GM18867 (cell line): ENCODE results near the gene FRK.
A peak's percentile ranks its signal among the peaks of the same experiment; 100 is the strongest.
"Not testable (repeated sequence)": the region's sequence is repeated elsewhere in the genome, so short reads cannot be mapped to it uniquely, and the experiment has no call there.

Experiments
- ATAC-seq: cut with Tn5 transposase; IDR thresholded peaks from one replicate; pipeline ENCODE4 v1.9.1; 2021; ENCODE audit warnings: mild to moderate bottlenecking, moderate library complexity; ENCODE audit not compliant: unreplicated experiment

The FRK gene

GRCh38 chr6:115954740-115955139 is 106.0 kb downstream of the FRK start:
- ATAC-seq, result no peak

DNA sequence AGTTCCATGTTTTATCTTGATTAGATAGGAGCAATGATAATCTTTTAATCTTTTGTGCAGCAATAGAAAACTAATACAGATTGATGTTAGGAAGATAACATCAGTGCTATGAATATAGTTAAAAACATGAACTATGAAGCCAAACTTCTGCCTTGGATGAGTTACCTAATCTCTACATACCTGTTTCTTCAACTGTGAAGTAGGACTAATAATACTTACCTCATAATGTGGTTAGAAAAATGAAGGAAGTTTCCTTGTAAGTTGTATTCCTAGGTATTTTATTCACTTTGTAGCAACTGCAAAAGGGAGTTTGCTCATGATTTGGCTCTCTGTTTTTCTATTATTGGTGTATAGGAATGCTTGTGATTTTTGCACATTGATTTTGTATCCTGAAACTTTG is 111.9 kb downstream of the FRK start:
- no peak for ATAC-seq

- ATAC-seq, result no peak
Measured at GRCh38 chr6:115947966-115948541, 112.6 kb downstream of the FRK start.

- no peak for ATAC-seq
Measured at GRCh38 chr6:115945812-115946211, 114.9 kb downstream of the FRK start.

GRCh38 chr6:115945306-115945705 is 115.4 kb downstream of the FRK start:
- ATAC-seq, result no peak

DNA sequence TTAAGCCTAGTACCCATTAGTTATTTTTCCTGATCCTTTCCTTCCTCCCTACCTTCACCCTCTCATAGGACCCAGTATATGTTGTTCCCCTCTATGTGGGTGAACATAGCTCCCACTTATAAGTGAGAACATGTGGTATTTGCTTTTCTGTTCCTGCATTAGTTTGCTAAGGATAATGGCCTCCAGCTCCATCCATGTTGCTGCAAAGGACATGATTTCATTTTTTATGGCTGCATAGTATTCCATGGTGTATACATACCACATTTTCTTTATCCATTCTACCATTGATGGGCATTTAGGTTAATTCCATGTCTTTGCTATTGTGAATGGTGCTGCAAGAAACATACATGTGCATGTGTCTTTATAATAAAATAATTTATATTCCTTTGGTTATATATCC is 115.9 kb downstream of the FRK start:
- ATAC-seq, result not testable (repeated sequence)

DNA sequence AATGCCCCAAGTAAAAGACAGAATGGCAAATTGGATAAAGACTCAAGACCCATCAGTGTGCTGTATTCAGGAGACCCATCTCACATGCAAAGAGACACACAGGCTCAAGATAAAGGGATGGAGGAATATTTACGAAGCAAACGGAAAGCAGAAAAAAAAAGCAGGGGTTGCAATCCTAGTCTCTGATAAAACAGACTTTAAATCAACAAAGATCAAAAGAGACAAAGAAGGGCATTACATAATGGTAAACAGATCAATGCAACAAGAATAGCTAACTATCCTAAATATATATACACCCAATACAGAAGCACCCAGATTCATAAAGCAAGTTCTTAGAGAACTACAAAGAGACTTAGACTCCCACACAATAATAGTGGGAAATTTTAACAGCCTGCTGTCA is 123.2 kb downstream of the FRK start:
- not testable (repeated sequence) for ATAC-seq

DNA sequence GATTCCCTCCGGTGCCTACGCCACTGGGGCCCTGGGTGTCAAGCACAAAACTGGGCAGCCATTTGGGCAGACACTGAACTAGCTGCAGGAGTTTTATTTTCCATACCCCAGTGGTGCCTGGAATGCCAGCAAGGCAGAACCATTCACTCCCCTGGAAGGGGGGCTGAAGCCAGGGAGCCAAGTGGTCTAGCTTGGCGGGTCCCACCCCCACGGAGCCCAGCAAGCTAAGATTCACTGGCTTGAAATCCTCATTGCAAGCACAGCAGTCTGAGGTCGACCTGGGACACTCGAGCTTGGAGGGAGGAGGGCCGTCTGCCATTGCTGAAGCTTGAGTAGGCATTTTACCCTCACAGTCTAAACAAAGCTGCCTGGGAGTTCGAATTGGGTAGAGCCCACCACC is 125.3 kb downstream of the FRK start:
- no peak for ATAC-seq

- ATAC-seq, result no peak
Measured at GRCh38 chr6:115934829-115935228, 125.9 kb downstream of the FRK start.

GRCh38 chr6:115934145-115934544 is 126.5 kb downstream of the FRK start:
- no peak for ATAC-seq

- peak; percentile 49 for ATAC-seq
Measured at GRCh38 chr6:115932481-115932880, 128.2 kb downstream of the FRK start.

DNA sequence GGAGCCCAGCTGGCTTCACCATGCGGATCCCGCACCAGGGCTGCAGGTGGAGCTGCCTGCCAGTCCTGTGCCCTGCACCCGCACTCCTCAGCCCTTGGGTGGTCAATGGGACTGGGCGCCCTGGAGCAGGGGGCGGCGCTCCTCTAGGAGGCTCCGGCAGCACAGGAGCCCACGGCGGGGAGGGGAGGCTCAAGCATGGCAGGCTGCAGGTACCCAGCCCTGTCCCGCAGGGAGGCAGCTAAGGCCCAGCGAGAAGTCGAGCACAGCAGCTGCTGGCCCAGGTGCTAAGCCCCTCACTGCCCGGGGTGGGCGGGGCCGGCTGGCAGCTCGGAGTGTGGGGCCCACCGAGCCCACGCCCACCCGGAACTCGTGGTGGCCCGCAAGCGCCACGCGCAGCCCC is 132.7 kb downstream of the FRK start:
- not testable (repeated sequence) for ATAC-seq

DNA sequence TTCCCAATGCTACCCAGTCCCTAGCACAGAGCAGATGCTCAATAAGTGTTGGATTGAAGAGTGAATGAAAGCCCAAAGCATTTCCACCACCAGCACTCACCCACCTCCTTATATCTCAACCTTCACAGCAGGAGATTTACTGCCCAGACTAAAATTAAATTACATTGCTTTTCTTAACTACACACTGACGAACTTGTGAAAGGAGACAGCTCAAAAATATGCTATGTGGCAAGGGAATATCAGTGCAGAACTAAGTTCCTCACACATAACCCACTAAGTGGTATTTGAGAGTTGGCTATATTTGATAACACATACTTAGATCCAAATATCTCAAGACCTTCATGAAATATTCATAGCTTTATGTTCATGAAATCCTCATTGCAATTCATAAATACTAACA is 137.7 kb downstream of the FRK start:
- no peak for ATAC-seq

GRCh38 chr6:115914098-115914497 is 146.6 kb downstream of the FRK start:
- no peak for ATAC-seq

GRCh38 chr6:115909923-115910546 is 150.7 kb downstream of the FRK start:
- no peak for ATAC-seq

- ATAC-seq, result peak; percentile 48
Measured at GRCh38 chr6:115908906-115909559, 151.7 kb downstream of the FRK start.

- ATAC-seq, result no peak
Measured at GRCh38 chr6:115905471-115905870, 155.2 kb downstream of the FRK start.

DNA sequence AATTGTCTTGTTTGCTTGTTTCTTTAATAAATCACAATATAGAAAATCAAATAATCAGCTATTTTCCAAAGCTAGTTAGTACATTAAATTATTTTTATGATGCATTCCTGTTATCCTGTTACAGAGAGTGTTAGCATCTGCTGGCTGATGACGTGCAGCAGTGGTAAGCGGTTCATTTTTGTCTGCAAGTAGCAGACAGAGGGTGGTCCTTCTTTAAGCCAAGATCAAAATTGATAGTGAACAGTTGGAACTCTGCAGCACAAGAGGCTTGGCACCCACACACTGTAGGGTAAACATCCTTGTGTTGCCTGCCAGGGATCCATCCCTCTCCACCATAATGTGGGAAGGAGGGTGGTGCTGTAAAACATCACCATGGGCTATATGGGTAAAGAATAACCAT is 158.3 kb downstream of the FRK start:
- ATAC-seq, result no peak

DNA sequence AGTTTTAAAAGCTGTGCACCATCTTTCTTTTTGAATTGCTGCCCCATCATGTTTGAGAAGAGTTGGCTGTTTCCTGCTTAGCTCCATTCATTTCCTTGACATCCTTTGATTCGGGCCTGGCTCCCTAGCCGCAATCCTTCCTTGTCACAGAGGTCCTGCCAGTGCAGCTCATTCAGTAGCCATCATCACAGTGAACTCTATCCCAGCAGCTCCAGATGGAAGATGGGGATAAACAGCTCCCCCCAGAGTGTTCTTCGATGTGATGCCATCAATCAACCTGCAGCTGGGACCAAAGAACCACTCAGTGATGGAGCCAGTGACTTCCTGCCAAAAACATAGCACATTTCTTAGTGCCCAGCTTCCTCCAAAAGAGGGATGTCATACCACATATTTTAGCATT is 158.8 kb downstream of the FRK start:
- no peak for ATAC-seq

GRCh38 chr6:115899730-115900282 is 160.9 kb downstream of the FRK start:
- ATAC-seq, result peak; percentile 58

DNA sequence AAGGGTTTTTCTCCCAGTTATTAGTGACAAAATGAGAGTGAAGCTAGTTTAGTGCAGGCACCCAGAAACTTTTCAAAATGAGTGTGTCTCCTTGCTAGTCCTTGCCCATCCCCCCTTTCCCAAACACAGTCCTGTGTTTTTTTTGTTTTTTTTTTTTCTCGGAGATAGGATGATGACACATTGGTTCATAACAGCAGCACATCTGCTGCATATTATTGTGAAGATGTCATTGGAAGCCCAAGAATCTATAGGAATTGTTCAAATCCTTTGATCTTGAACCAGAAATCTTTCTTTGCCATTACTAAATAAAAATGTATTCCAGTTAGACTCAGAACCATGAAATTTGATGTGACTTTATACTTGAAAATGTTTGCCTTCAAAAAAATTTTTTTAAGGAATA is 162.4 kb downstream of the FRK start:
- no peak for ATAC-seq

GRCh38 chr6:115896538-115897129 is 164.1 kb downstream of the FRK start:
- peak; percentile 42 for ATAC-seq
